DMS 273 (cell line): ENCODE data around the gene MISP.
"Not testable (repeated sequence)": the region's sequence is repeated elsewhere in the genome, so short reads cannot be mapped to it uniquely, and the experiment has no call there.

Source experiments
- DNase-seq: peaks from one replicate; lab custom pipeline; 2025; ENCODE audit not compliant: unreplicated experiment; lab: John Stamatoyannopoulos, UW

The MISP gene, protein sequence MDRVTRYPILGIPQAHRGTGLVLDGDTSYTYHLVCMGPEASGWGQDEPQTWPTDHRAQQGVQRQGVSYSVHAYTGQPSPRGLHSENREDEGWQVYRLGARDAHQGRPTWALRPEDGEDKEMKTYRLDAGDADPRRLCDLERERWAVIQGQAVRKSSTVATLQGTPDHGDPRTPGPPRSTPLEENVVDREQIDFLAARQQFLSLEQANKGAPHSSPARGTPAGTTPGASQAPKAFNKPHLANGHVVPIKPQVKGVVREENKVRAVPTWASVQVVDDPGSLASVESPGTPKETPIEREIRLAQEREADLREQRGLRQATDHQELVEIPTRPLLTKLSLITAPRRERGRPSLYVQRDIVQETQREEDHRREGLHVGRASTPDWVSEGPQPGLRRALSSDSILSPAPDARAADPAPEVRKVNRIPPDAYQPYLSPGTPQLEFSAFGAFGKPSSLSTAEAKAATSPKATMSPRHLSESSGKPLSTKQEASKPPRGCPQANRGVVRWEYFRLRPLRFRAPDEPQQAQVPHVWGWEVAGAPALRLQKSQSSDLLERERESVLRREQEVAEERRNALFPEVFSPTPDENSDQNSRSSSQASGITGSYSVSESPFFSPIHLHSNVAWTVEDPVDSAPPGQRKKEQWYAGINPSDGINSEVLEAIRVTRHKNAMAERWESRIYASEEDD

GRCh38 chr19:750640-751423, at the start of gene MISP:
Gene MISP (plus strand): TSS chr19:751112. CDS start chr19:756947, 5,835 bp downstream.
- DNase-seq: no peak

- DNase-seq: not testable (repeated sequence)
Observed at GRCh38 chr19:702847-703246, 48.1 kb upstream of the MISP start.

GRCh38 chr19:703329-703650, 47.6 kb upstream of the MISP start:
- DNase-seq: no peak

GRCh38 chr19:703651-704446, 47.1 kb upstream of the MISP start:
- peak; percentile 68 for DNase-seq

GRCh38 chr19:704447-704741, 46.5 kb upstream of the MISP start:
- no peak for DNase-seq

DNA sequence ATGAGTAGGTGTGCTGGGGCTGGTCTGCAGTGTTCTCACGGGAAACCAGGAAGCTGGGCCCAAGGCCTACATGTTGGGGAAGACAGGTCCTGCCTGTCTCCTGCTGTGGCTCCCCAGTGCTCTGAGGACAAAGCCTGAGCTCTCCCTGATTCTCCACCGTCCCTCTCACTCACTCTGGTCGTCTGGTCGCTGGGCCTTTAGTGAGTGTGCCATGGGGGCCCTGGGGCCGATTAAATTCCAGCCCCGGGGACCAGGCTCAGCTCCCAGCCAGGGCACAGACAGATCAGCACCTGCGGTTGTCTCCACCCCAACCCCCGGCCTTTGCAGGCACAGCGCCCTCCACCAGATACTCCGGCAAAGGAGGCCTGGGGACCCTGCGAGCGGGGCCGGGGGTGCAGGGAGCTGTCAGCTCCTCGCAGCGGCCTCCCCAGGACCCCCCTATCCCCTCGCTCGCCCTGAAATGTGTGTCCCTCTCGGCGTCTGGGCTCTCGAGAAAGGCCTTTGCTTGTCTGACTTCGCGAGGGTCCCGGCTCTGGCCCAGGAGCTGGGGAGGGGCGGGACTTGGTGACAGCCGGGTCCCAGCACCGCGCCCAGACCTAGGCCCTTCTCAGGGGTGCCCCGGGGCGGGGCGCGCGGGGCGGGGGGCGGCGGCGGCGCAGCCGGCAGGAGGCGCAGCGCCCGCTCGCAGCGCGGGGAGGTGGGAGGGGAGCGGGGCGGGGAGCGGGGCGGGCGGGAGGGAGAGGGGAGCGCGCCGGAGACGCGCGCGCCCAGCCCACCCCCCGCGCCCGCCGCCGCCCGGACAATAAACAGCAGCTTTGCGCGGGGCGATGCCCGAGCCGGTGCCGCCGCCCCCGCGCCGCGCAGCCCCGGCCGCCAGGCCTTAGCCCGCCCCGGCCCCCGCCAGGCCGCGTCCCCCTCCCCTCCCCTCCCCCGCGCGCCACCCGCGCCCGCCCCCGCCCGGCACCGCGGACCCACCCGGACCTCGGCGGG, 42.5 kb upstream of the MISP start, which contains the start of gene PALM:
Gene PALM (plus strand): TSS at position 782 of the 990 bp plus-strand sequence. CDS start 212 bp downstream, outside the sequence.
- DNase-seq: peak; percentile 73

DNA sequence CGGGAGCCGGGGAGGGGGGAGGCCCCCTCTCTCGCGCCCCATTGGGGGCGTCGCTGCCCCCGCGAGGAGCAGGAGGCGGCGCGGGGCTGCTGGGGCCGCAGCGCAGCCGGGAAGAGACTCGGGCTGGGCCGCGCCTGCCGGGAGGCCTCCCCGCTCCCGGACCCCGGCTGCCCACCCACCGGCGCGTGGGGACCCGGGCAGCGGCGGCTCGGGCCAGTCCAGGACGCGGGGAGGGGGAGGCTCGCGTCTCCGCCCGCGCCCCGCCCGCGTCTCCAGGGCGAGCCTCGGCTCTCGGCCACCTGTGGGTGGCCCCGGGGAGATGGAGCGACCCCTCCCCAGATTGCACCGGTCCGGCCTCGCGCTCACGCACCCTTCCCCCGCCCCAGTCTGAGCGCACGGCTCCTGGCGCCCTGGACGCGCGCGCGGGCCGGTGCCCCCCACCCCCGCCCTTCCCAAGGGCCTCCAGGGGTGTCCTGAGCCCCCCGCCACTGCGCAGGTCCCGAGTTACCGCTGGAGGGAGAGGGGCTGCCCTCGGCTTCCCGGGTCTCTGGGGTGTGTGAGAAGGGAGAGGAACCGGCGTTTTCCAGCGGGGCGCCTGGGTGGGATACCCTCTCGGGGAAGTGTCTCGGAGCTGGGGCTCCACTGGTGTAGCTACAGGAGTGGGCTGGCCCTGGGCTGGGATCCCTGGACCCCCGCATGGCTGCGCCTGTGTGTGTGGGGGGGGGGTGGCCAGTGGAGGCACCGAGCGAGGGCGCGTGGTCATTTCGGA, 41.5 kb upstream of the MISP start:
- DNase-seq: no peak

DNA sequence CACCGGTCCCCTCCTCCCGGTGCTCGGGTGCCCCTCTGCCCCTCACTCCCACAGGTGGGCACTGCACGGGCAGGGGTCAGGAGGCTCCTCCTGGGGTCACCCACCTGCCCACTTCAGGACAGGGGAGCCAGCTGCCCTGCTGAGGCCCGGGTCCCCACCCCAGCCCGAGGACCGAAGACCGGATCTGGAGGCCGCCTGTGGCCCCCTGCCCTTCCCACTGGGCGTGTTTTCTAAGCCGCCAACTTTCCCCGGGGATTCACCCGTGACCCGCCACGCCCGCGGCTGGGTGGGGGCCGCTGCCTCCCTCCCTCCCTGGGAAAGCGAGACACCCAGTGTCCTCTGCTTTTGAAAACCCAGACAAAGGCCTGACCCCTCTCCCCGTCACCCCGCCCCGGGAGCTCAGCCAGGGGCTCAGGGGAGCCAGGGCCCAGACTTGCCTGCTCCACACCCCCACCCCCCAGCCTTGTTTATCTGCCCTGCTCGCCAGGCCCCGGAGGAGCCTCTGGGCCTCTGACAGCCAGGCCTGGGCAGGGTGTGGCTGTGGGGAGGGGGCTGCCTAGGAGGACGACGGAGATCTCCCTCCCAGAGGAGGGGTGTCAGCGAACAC, 40.8 kb upstream of the MISP start:
- no peak for DNase-seq

DNA sequence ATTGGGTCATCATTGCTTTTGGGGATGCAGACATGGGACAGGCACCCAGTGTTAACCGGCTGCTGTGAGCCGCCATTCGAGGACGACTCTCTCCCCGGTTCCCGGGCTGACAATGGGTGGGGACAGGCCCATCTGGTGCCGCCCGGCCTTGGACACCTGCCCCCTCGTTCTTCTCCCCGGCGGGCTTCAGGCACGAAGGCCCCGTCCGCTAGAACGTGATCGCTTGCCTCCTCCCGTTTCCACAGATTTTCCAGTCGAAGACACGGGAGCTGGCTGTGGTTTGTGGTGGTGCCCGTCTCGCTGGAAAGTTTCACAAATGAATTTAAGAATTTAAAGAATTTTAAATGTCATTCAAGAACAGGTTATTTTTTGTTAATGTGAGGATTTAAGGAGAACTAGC, 40.1 kb upstream of the MISP start:
- peak; percentile 41 for DNase-seq

DNA sequence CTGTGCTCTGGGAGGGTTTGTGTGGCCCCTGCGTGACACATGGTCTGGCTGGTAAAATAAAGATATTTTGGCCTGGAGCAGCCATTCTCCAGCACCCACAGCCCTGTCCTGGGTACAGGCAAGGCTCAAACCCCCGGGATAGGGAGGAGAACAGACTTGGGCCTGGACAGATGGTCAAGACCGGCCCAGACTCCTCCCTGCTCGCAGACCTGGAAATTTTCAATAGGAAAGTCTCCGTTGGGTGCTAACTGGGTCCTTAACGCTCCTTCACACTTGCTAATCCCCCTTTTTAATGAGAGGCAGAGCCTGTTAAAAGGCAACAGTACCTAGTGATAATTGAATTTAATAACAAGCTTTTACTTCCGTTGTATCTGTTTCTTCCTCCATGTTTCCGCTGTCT, 39.7 kb upstream of the MISP start:
- peak; percentile 46 for DNase-seq

GRCh38 chr19:715347-715746, 35.6 kb upstream of the MISP start:
- no peak for DNase-seq

GRCh38 chr19:718251-718951, 32.5 kb upstream of the MISP start:
- DNase-seq: no peak

GRCh38 chr19:718991-719512, 31.9 kb upstream of the MISP start:
- no peak for DNase-seq

DNA sequence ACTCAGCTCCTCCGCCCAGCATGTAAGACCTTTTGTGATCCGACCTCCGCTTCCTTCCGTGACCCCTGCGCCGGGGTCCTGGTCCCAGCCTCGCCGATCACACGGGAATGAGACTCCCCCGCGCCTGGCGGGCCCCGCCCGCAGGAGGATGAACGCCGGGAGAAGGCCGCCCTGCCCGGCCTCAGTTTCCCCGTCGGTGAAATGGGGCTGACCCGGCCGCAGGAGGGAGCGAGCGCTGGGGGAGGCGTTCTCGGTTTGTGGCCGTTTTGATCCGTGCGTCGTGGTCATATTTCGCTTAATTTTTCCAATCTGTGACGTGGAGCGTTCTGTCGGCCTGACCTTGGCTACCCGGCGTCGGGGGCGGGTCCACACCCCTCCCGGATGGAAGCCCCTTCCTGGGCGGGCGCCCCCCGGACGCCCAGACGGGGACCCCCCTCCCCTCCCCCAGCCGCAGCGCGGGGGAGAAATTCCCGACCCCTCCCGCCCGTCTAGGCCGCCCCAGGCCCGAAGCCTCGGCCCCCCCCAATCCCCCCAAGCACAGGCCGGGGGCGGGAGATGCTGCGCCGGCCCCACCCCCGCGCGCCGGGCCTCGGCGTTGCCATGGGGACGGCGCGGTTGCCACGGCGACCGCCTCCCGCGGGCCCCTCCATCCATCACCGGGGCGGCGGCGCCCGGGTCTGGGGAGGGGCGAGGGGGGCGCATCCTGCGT, 31.1 kb upstream of the MISP start:
- DNase-seq: no peak

- no peak for DNase-seq
Observed at GRCh38 chr19:720345-721160, 30.4 kb upstream of the MISP start.

DNA sequence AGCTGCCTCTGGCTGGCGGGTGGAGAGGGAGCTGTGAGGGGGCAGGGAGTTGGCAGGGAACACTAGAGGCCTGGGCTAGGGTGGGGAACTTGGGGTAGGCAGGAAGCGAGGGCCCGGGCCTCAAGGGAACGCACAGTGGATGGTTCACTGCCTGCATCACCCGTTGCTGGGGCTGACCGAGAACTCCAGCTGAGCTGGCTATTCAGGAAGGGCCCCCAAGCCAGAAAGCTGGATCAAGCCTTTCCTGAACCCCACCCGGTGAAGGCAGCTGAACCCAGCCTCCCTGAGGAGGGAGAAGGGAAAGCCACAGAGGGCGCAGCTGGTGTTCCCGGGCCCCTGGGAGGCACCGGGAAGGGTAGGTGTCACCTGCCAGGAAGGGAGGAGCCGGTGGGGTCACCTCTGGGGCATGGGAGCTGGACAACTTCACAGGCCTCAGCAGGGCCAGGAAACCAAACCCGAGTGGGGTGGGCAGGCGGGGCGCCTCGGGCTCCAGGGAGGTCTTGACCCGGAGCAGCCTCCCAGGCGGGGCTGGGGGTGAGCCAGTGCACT, 28.3 kb upstream of the MISP start:
- DNase-seq: no peak
